ENCODE measurements around the gene LARP1B.
A peak's percentile ranks its signal among the peaks of the same experiment; 100 is the strongest.

Gene LARP1B

DNA sequence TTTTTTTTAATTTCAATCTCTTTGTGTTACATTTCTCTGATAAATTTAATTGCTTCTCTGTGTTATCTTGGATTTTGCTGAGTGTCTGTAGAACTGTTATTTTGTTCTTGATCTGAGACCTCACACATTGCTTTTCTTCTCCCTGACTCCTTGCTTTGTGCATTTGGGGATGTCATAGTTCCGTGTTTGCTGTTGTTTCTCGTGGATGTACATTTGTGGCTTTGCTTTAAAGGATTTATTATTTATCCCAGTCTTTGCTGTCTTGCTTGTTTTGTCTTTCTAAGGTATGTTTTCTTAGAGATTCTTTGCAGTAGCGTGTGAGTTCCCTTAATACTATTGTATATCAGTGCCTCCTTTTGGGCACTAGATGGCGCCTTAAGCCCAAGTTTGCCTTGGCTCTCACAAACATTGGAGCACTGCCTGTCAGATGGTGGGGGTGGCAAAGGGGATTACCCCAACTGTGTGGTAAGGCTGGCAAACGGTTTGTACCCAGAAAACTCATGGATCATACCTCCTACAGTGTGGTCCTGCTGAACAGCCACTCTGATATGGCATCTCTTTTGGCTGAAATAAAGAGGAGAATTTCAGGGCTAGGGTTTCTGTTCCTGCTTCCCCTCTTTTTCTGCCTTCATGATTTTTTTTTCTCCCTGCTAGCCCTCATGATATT, 130.1 kb downstream of the LARP1B start:
- no peak for TF ChIP-seq SUZ12 (IDR thresholded peaks at IDR 0.05; ENCODE audit: extremely low read depth, insufficient read depth, insufficient read length)
- TF ChIP-seq ZNF274 (IDR thresholded peaks at IDR 0.05; ENCODE audit: low read depth, low read length), result no peak
- TF ChIP-seq YY1 (IDR thresholded peaks at IDR 0.05; ENCODE audit: insufficient read depth, insufficient read length), result no peak
- peaks cover 6% of the 10 kb centered on the region for H3K36me3 ChIP-seq (ENCODE audit: insufficient read depth, insufficient read length, low read length)
- H3K4me1 ChIP-seq (ENCODE audit: insufficient read depth, insufficient read length), result no peaks in the 10 kb centered on the region
- H3K27me3 ChIP-seq (ENCODE audit: insufficient read depth, insufficient read length), result no peaks in the 10 kb centered on the region
- no peak overlapping the region for H3K9ac ChIP-seq (ENCODE audit: insufficient read length, low read depth)
- peaks cover 9% of the 10 kb centered on the region; the same call in 1 of the 2 replicates for H3K9me3 ChIP-seq (ENCODE audit: insufficient read depth, low read length)
- DNase-seq (ENCODE audit: low read depth, low spot score), result peak; percentile 30
- H3K4me3 ChIP-seq (ENCODE audit: insufficient read length, low read depth), result no peak overlapping the region

DNA sequence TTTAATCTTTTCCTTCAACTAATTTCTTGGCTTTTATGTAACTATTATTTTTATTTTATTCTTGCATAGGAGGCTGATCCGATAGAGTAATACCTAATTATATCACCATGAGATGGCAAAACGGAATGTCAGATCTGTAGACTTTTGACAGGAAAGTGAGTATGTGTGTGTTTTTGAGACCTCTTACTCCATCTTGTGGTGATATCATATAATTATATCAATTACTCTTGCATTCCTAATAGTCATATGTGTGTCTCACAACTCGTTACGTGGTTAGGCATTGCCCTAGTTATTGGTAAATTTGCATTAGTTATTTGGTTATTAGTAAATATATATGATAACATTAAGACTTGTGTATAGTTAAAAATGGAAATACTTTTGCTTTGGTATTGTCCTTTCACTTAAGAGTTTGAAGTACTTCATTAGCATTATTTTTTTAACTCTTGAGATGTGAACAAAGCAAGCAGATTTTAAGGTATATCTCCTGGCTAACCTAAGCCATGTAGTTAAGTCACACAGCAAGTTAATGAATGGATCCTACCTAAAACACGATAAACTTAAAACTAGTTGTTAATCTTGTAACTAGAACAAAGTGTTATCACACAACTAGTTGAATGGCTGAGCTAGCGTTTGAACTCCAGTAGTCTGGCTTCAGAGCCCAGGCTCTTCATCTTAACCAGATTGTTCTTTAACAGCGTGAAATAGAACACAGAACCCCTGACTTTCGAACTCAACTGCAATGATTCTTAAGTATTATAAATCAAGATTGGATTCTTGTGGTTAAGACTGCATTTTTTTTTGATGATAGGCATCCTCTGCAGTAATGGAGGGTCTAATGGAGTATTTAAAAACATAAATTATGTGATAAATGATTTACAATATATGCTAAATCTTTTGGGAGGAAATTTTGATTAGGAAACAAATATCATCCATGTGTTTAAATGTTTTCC, 159.4 kb downstream of the LARP1B start:
- H3K9me3 ChIP-seq (ENCODE audit: insufficient read depth, low read length), result no peaks in the 10 kb centered on the region
- no peak overlapping the region for H3K9ac ChIP-seq (ENCODE audit: insufficient read length, low read depth)
- DNase-seq (ENCODE audit: low read depth, low spot score), result no peak
- H3K36me3 ChIP-seq (ENCODE audit: insufficient read depth, insufficient read length, low read length), result no peaks in the 10 kb centered on the region
- H3K27me3 ChIP-seq (ENCODE audit: insufficient read depth, insufficient read length), result no peaks in the 10 kb centered on the region
- TF ChIP-seq ZNF274 (IDR thresholded peaks at IDR 0.05; ENCODE audit: low read depth, low read length) (no peak), SUZ12 (IDR thresholded peaks at IDR 0.05; ENCODE audit: extremely low read depth, insufficient read depth, insufficient read length) (no peak), YY1 (IDR thresholded peaks at IDR 0.05; ENCODE audit: insufficient read depth, insufficient read length) (no peak)
- H3K4me1 ChIP-seq (ENCODE audit: insufficient read depth, insufficient read length), result no peaks in the 10 kb centered on the region
- H3K4me3 ChIP-seq (ENCODE audit: insufficient read length, low read depth), result no peak overlapping the region

DNA sequence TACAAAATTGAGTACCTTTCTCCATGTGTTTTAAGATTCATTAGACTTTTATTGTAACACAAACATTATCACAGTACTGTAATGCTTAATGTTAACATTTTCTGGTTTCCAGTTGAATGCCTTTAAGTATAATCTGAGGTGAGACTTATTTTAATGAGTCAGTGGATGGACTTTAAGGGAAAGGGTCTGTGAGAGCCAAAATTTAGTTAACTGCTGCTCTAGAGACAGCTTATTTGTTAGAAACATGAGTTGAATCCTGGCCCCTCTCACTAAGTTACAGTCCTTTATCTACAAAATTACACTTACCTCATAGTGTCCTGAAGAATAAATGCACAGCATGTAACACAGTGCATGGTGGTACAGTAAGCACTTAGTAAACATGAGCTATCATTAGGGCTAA, 160.5 kb downstream of the LARP1B start:
- Histone ChIP-seq H3K4me3 (ENCODE audit: insufficient read length, low read depth) (no peak overlapping the region), H3K9ac (ENCODE audit: insufficient read length, low read depth) (no peak overlapping the region), H3K36me3 (ENCODE audit: insufficient read depth, insufficient read length, low read length) (no peaks in the 10 kb centered on the region), H3K9me3 (ENCODE audit: insufficient read depth, low read length) (no peaks in the 10 kb centered on the region), H3K27me3 (ENCODE audit: insufficient read depth, insufficient read length) (no peaks in the 10 kb centered on the region), H3K4me1 (ENCODE audit: insufficient read depth, insufficient read length) (no peaks in the 10 kb centered on the region)
- no peak for TF ChIP-seq SUZ12 (IDR thresholded peaks at IDR 0.05; ENCODE audit: extremely low read depth, insufficient read depth, insufficient read length)
- TF ChIP-seq ZNF274 (IDR thresholded peaks at IDR 0.05; ENCODE audit: low read depth, low read length), result no peak
- TF ChIP-seq YY1 (IDR thresholded peaks at IDR 0.05; ENCODE audit: insufficient read depth, insufficient read length), result no peak
- no peak for DNase-seq (ENCODE audit: low read depth, low spot score)

DNA sequence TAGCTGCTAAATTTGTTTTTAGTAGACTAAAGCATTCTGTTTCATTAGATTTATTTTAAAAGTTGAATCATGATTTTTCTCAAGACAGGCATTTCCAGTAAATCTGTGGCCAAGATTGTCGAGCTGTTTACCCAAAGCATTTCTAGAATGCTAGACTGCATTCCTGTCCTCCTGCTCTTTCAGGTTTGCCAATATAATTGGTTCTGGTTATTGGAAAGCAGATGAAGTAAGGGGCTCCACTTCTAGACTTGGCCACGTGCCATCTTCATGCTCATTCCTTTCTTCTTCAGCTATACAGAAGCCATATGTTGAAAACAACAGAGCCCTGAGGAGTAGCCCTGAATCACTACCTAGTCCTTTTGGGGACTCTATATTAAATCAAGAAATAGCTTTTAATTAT, 164.0 kb downstream of the LARP1B start:
- Histone ChIP-seq H3K9ac (ENCODE audit: insufficient read length, low read depth) (no peak overlapping the region), H3K9me3 (ENCODE audit: insufficient read depth, low read length) (no peaks in the 10 kb centered on the region), H3K4me3 (ENCODE audit: insufficient read length, low read depth) (no peak overlapping the region), H3K27me3 (ENCODE audit: insufficient read depth, insufficient read length) (no peaks in the 10 kb centered on the region), H3K4me1 (ENCODE audit: insufficient read depth, insufficient read length) (no peaks in the 10 kb centered on the region), H3K36me3 (ENCODE audit: insufficient read depth, insufficient read length, low read length) (no peaks in the 10 kb centered on the region)
- no peak for DNase-seq (ENCODE audit: low read depth, low spot score)
- TF ChIP-seq YY1 (IDR thresholded peaks at IDR 0.05; ENCODE audit: insufficient read depth, insufficient read length) (no peak), ZNF274 (IDR thresholded peaks at IDR 0.05; ENCODE audit: low read depth, low read length) (no peak), SUZ12 (IDR thresholded peaks at IDR 0.05; ENCODE audit: extremely low read depth, insufficient read depth, insufficient read length) (no peak)

DNA sequence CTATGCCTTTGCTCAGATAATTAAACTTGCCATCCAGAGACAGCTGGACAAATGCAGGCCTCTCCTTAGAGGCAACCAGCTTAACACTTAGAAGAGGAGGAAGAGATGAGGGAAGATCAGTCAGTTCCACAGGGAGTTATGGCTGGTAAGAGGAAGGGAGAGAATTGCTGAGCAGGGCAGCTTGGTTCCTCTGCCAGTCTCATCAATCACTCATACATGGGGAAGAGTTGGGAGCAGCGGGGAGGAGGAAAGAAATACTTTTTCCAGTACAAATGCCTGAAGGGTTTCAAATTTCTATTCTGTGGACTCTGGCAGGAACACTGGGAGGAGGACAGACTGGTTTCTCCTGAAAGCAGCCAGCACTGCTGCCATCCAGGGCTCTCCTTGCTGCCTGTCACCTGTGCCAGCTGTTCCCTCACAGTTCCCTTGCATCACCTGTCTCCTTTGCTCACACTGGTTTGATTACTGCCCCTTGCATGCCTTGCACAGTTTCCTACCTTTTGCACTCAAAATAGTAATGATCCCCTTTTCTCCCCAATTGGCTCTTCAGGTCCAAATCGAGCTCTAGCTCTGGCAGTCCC, 167.0 kb downstream of the LARP1B start:
- no peak for DNase-seq (ENCODE audit: low read depth, low spot score)

DNA sequence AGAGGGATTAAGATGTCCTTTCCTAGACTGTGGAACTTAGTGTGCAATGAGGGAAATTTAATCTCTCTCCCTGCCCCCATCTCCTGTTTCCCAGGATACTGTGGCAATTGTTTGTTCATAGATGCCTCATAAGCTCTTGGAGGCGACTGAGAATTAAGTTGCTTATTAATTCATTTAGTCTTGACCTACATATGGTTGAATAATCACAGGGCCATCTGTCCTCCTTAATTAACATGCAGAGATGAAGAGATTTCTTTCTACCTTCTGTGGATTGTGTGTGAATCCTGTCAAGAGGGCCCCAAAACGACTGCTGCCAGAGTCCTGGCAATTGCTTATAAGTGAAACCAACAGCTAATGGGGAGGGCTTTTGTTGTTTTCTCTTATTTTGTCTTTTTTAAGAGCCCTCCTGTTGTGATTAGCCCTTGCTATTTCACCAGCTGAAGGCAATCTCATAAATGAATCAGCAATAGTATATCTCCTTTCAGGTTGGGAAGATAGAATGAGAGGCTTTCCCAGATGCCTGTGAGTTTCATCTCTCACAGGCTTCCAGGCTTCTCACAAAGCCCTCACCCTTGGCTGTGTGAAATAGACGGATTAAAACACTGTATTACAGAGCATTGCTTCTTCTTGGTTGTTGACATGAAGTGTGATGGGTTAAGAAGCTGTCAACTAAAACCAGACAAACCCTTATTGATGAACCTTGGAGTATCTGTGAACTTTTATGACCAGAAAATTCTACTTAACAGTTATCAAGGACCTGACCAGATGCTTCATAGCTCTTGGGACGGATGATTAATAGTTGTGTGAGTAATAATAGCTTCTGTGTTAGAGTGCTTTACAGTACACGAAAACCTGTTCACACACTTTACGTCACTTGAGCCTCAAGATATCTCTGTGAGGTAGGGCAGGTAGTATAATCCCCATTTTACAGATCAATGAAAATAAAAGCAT, 168.0 kb downstream of the LARP1B start:
- Histone ChIP-seq H3K4me3 (ENCODE audit: insufficient read length, low read depth) (no peak overlapping the region), H3K9ac (ENCODE audit: insufficient read length, low read depth) (no peak overlapping the region), H3K4me1 (ENCODE audit: insufficient read depth, insufficient read length) (no peaks in the 10 kb centered on the region), H3K27me3 (ENCODE audit: insufficient read depth, insufficient read length) (no peaks in the 10 kb centered on the region), H3K9me3 (ENCODE audit: insufficient read depth, low read length) (no peaks in the 10 kb centered on the region), H3K36me3 (ENCODE audit: insufficient read depth, insufficient read length, low read length) (no peaks in the 10 kb centered on the region)
- no peak for DNase-seq (ENCODE audit: low read depth, low spot score)
- TF ChIP-seq SUZ12 (IDR thresholded peaks at IDR 0.05; ENCODE audit: extremely low read depth, insufficient read depth, insufficient read length) (no peak), ZNF274 (IDR thresholded peaks at IDR 0.05; ENCODE audit: low read depth, low read length) (no peak), YY1 (IDR thresholded peaks at IDR 0.05; ENCODE audit: insufficient read depth, insufficient read length) (no peak)

More for the DNA sequence above, 167.0 kb downstream of the LARP1B start:
- TF ChIP-seq SUZ12 (IDR thresholded peaks at IDR 0.05; ENCODE audit: extremely low read depth, insufficient read depth, insufficient read length) (no peak), ZNF274 (IDR thresholded peaks at IDR 0.05; ENCODE audit: low read depth, low read length) (no peak), YY1 (IDR thresholded peaks at IDR 0.05; ENCODE audit: insufficient read depth, insufficient read length) (no peak)
- Histone ChIP-seq H3K36me3 (ENCODE audit: insufficient read depth, insufficient read length, low read length) (no peaks in the 10 kb centered on the region), H3K4me3 (ENCODE audit: insufficient read length, low read depth) (no peak overlapping the region), H3K27me3 (ENCODE audit: insufficient read depth, insufficient read length) (no peaks in the 10 kb centered on the region), H3K4me1 (ENCODE audit: insufficient read depth, insufficient read length) (no peaks in the 10 kb centered on the region), H3K9me3 (ENCODE audit: insufficient read depth, low read length) (no peaks in the 10 kb centered on the region), H3K9ac (ENCODE audit: insufficient read length, low read depth) (no peak overlapping the region)

Measured in NT2/D1 (cell line).